GM08714 (cell line): ENCODE data around the gene ALDH7A1.
"Not testable (repeated sequence)": the region's sequence is repeated elsewhere in the genome, so short reads cannot be mapped to it uniquely, and the experiment has no call there.

Experiments
- H3K4me3 ChIP-seq: fragments of 200-500 bp; sonication (Bioruptor generic); 2 replicates; pipeline ENCODE4 v1.5.1; 2014; ENCODE audit warnings: mild to moderate bottlenecking, low read length, inconsistent platforms
- ZNF274 ChIP-seq: IDR thresholded peaks from 2 replicates; pipeline ENCODE4 v1.6.1; 2012; ENCODE audit warnings: mild to moderate bottlenecking, low read depth, low read length

ALDH7A1 gene

DNA sequence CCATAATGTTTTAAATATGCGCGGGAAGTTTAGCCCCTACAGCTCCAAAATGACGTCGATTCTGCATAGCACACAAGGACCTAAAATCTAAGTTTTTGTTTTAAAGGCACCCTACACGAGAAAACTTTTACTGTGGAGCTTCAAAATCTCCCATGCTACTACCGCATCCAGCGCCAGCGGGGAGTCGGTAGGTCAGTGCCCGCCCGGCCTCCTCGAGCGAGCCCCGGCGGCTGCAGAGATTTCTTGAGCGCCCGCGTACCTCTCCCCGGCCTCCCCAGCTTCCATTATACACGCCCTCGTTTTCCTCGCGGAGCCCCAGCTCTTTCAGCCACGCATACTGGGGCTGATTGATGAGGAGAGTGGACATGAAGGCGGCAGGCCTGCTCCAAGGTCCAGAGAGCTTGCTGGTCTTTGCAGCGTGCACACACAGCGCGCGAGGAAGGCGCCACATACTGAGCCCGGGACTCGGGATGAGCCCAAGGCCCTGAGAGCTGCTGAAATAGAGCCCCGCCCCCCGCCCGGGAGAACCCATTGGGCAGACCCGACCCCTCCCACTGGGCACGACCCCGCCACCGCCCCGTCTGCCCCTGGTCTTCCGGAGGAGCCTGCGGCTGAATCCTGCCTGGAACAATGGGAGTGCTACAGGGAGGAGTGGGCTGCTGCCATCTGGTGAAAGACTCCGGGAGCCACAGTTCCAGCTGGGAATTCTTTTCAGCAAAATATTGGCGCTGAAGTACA is at the start of gene ALDH7A1:
Gene ALDH7A1, minus strand, starts transcription at position 472 of the 738 bp plus-strand sequence. Its CDS starts 21 bp downstream, at position 451.
- H3K4me3 ChIP-seq, result peak within 1 kb of the TSS; percentile 55
- TF ChIP-seq ZNF274, result no peak

DNA sequence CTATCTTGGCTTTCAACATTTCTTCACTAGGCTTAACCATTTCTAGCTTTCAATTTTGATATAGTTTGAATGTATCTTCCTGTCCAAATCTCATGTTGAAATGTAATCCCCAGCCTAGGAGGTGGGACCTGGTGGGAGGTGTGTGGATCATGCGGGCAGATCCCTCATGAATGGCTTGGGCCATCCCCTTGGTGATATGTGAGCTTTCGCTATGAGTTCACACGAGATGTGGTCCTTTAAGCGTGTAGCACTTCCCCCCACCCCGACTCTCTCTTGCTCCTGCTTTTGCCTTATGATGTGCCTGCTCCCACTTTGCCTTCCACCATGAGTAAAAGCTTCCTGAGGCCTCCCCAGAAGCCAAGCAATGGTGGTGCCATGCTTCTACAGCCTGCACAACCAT is 46.4 kb upstream of the ALDH7A1 start:
- H3K4me3 ChIP-seq, result no peak overlapping the region
- TF ChIP-seq ZNF274, result no peak

GRCh38 chr5:126640866-126641265 is 45.8 kb upstream of the ALDH7A1 start:
- no peak overlapping the region for H3K4me3 ChIP-seq
- TF ChIP-seq ZNF274, result no peak

DNA sequence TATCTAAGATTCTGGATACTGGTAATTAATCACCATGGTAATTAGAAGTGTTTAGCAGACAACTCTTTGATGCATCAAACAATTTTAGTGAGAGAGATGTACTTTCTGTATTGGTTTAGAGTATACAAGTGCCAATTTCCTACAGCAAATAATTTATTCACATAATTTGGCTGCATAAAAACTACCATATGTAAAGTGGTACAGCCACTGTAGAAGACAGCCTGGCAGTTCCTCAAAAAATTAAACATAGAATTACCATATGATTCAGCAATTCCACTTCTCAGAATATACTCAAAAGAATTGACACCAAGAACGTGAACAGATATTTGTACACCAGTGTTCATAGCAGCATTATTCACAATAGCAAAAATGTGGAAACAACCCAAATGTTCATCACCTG is 41.9 kb upstream of the ALDH7A1 start:
- no peak for TF ChIP-seq ZNF274
- H3K4me3 ChIP-seq, result no peak overlapping the region

- no peak overlapping the region for H3K4me3 ChIP-seq
- no peak for TF ChIP-seq ZNF274
Observed at GRCh38 chr5:126635585-126635984, 40.6 kb upstream of the ALDH7A1 start.

DNA sequence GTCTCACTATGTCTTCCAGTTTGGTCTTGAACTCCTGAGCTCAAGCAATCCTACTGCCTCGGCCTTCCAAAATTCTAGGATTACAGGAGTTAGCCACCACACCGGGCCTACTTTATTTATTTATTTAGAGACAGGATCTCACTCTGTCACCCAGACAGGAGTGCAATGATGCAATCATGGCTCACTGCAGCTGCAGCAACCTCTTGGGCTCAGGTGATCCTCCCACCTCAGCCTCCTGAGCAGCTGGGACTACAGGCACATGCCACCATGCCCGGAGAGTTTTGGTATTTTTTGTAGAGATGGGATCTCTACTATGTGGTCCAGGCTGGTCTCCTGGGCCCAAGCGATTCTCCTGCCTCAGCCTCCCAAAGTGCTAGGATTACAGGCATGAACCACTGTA is 38.5 kb upstream of the ALDH7A1 start:
- TF ChIP-seq ZNF274, result no peak
- H3K4me3 ChIP-seq, result no peak overlapping the region

GRCh38 chr5:126631920-126632319 is 36.9 kb upstream of the ALDH7A1 start:
- no peak overlapping the region for H3K4me3 ChIP-seq
- no peak for TF ChIP-seq ZNF274

GRCh38 chr5:126628102-126628501 is 33.1 kb upstream of the ALDH7A1 start:
- no peak for TF ChIP-seq ZNF274
- H3K4me3 ChIP-seq, result no peak overlapping the region

DNA sequence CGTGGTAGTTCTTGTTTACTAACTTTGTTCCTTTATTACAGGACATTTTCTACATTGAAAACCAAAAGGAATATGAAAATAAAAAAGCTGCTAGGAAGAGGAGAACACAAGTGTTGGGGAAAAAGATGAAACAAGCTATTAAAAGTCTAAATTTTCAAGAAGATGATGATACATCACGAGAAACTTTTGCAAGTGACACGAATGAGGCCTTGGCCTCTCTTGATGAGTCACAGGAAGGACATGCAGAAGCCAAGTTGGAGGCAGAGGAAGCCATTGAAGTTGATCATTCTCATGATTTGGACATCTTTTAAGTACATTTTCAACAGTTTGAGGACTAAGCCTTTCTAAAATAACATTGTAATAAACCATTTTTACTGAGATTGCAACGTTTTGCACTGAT is 29.5 kb upstream of the ALDH7A1 start:
- no peak overlapping the region for H3K4me3 ChIP-seq
- no peak for TF ChIP-seq ZNF274

- no peak overlapping the region for H3K4me3 ChIP-seq
- no peak for TF ChIP-seq ZNF274
Observed at GRCh38 chr5:126619781-126620180, 24.8 kb upstream of the ALDH7A1 start.

- not testable (repeated sequence) for H3K4me3 ChIP-seq
Observed at GRCh38 chr5:126617603-126618002, 22.6 kb upstream of the ALDH7A1 start.

DNA sequence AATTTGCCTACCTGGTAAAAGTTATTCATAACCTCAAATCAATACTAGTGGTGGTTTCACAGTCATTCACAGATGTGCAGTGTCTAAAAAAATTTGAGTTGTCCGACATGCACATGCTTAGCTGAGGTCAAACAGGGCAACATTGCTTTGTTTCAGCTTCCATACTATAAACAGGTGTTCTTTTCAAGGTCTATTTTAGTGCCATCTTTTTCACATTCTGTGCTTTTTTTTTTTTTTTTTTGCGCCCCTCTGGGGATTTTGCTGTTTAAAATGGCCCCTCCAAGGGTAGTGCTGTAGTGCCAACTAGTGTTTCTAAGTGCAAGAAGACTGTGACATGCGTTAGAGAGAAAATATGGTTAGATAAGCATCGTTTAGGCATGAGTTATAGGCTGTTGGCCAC is 20.3 kb upstream of the ALDH7A1 start:
- no peak overlapping the region for H3K4me3 ChIP-seq
- no peak for TF ChIP-seq ZNF274

DNA sequence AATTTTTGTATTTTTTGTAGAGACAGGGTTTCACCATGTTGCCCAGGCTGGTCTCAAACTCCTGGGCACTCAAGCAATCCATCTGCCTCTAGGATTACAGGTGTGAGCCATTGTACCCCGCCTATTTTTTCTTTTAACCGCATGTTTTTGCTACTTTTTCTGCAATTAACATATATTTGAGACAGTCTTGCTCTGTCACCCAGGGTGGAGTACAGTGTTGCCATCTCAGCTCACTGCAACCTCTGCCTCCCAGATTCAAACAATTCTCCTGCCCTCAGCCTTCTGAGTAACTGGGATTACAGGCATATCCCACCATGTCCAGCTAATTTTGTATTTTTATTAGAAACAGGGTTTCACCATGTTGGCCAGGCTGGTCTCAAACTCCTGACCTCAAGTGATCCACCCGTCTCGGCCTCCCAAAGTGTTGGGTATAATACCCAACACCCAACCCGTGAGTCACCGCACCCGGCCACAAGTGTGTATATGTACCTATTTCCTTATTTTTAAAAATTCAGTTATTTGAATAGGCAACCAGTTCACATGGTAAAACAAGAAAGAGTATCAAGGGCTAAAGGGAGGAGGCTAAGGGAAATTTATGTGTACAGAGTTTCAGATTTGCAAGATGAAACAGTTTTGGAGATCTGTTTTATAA is 19.0 kb upstream of the ALDH7A1 start:
- TF ChIP-seq ZNF274, result no peak
- no peak overlapping the region for H3K4me3 ChIP-seq

DNA sequence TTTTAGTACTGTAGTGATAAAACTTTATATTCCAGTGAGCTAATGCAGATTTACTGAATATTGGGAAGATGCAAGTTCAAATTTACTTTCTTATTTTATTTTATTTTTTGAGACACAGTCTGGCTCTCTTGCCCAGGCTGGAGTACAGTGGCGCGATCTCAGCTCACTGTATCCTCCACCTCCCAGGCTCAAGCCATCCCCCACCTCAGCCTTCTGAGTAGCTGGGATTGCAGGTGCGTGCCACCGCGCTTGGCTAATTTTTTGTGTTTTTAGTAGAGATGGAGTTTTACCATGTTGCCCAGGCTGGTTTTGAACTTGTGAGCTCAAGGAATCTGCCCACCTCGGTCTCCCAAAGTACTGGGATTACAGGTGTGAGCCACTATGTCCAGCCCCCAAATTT is 15.6 kb upstream of the ALDH7A1 start:
- no peak for TF ChIP-seq ZNF274
- no peak overlapping the region for H3K4me3 ChIP-seq

DNA sequence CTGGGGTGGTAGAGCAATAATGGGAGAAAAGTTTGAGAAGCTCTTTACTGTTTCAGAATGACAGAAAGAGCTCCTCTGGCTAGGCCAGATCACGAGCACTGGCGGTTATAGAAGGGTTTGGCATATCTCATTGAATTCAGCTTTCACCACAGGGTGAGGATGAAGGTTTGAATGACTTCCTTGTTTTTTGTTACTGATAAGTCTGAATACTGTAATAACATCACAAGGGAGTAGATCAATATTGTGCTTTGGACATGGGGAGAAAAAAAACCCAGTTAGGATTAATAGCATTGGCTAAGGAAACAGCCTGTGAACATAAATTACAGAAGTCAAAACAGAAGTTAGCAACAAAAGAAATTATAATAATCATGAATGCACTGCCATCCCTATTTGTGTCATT is 15.1 kb upstream of the ALDH7A1 start:
- no peak for TF ChIP-seq ZNF274
- H3K4me3 ChIP-seq, result no peak overlapping the region
